ENCODE measurements around the gene PRSS53.

PRSS53 gene

GRCh38 chr16:31077592-31078396 is 10.9 kb downstream of the PRSS53 start:
- DNase-seq: peak; percentile 17

DNA sequence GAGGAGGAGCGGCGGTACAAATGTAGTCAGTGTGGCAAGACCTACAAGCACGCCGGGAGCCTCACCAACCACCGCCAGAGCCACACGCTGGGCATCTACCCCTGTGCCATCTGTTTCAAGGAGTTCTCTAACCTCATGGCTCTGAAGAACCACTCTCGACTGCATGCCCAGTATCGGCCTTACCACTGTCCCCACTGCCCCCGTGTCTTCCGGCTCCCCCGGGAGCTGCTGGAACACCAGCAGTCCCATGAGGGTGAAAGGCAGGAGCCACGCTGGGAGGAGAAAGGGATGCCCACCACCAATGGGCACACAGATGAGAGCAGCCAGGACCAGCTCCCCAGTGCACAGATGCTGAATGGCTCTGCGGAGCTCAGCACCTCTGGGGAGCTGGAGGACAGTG is 11.7 kb downstream of the PRSS53 start:
- DNase-seq: peak; percentile 5

DNA sequence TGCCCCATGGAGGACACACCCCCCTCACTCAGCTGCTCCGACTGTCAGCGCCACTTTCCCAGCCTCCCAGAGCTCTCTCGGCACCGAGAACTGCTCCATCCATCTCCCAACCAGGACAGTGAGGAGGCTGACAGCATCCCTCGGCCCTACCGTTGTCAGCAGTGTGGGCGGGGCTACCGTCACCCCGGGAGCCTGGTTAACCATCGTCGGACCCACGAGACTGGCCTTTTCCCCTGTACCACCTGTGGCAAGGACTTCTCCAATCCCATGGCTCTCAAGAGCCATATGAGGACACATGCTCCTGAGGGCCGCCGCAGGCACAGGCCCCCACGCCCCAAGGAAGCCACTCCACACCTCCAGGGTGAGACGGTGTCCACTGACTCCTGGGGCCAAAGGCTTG is 12.4 kb downstream of the PRSS53 start:
- DNase-seq: no peak

DNA sequence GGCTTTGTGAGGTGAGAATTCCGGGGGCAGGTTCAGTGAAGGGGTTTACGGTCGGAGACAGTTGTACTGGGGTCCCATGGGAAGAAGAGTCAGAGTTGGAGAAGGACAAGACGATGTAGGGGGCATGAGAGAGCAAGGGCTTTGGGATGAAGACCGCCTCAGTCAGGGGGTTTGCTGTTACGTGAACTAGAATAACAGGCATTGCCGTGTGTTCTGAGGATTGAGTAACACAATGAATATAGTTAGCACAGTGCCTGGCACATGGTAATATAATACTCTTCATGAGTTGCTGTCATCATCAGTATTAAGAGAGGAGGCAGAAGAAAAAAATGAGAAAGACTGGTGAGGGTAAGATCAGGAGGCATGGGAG is 13.9 kb downstream of the PRSS53 start:
- DNase-seq: no peak

DNA sequence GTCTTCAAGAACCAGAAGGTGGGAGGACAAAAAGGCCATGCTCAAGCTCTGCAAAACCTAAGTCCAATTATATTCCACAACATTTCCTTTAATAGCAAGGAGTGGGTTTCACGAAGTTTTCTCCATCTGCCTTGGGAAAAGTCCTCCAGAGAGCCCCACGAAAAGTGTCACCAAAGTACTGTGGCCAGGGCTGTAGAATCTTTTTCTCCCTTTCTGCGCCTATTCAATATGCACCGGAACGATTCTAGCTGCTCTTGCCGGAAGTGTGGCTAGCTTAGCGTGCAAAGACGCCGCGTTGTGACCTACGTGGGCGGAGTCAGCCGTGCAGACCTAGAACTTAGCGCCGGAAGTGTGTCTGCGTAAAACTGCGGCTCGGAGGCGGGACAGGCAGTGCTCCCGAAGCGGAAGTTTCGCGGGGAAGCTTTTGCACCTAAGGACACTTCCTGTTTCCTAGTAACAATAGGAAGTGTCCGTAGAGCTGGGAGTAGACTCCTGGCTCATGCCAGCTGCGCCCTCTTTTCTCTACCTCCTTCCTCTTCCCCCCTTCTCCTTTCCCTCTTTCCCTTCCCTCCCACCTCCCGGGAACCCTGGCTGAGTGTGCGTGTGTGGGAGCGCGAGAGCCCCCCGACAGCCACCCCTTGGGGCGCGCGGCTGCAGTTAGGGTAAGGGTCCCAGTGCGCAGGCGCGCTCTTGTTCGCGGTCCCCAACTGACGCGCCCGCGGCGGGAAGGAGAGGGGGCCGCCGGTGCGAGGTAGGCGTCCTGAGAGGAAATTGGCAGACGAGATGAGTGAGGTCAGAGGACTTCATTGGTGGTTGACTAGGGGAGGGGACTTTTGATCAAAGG is 14.6 kb downstream of the PRSS53 start, which contains the start of the genes ZNF646 and ZNF668:
TSS of gene ZNF646 (plus strand) at position 453 of the 844 bp plus-strand sequence. CDS start 1,903 bp downstream, outside the sequence.
TSS of gene ZNF668 (minus strand) at position 271 of the 844 bp plus-strand sequence. CDS start 9,781 bp downstream, outside the sequence.
- peak; percentile 96 for DNase-seq

DNA sequence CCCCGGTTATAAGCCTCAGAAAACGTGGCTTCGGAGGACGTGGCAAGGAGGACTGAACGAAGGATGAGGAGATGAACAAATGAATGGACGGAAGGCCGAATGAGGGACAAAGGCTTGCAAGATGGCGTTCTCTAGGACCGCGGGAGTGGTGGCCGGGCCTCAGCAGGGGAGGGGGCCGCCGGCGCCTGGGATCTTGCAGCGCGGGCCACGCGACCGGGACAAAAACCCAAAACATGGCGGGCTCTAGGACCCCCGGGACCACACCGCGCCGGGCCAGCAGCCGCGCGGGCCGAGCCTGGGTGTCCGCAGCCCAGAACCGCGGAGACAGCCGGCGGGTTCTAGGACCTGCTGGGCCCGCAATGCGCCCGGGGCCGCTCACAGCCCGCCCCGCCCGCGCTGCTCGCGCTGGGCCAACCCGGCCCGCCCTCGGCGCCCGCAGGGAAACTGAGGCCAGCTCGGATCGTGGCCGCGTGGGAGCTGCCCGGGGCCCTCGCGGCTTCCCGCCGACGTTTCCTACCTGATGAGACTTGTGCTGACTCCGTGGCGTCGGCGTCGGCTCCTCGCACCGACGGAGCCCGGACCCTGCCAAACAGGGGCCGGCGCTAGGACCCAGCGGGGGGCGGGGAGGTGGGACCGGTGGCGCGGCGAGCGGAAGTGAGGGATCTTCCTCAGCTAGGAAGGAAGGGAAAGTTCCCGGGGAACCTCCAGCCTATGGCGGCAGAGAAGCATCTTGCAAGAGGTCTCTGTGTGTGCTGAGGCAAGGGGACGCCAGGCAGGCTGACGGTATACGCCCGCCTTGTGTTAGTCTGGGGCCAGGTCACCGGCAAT is 15.4 kb downstream of the PRSS53 start:
- peak; percentile 79 for DNase-seq

DNA sequence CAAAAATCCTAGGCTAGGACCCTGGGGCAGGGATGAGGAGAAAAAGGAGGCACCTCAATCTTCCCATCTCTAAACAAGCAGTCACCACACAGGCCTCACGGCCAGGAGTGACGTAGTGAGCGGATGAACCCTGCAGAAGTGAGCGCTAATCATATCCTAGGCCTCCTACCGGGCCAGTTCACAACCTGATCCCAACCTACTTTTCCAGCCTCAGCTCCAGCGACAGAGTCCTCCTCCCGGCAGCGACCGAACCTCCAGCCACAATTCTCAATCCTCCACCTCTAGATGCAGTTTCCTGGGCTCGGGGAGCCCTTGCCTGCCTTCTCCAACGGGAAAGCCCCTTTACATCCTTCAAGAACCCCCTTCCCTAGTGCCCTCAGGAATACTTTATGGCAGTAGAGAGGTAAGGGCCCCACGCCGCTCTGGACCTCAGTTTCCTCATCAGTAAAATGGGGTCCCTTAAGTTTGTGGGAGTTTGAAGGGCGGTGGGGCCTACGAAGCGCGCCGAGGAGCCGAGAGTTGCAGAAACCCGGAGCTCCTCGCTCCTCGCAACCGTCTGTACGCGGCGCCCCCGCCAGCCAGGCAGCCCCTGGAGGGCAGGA is 16.1 kb downstream of the PRSS53 start:
- peak; percentile 33 for DNase-seq

DNA sequence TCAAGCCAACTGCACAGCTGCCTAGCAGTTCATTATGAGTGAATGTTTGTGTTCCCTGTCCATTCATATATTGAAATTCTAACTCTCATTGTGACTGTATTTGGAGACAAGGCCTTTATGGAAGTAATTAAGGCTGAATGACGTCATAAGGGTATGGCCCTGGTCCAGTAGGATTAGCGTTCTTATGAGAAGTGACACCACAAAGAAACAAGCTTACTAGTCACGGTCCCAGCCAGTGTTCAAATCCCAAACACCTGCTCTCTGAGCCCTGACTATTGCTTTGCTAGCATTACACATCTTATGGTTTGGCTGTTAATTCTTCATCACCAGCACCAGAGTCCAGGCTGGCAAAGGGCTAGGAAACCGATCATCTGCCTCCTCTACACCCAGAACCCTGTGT is 16.9 kb downstream of the PRSS53 start:
- DNase-seq: peak; percentile 1

GRCh38 chr16:31067342-31067741 is 21.4 kb downstream of the PRSS53 start:
- no peak for DNase-seq

- peak; percentile 57 for DNase-seq
These were observed 23.8 kb downstream of the PRSS53 start for GRCh38 chr16:31064882-31065461.

DNA sequence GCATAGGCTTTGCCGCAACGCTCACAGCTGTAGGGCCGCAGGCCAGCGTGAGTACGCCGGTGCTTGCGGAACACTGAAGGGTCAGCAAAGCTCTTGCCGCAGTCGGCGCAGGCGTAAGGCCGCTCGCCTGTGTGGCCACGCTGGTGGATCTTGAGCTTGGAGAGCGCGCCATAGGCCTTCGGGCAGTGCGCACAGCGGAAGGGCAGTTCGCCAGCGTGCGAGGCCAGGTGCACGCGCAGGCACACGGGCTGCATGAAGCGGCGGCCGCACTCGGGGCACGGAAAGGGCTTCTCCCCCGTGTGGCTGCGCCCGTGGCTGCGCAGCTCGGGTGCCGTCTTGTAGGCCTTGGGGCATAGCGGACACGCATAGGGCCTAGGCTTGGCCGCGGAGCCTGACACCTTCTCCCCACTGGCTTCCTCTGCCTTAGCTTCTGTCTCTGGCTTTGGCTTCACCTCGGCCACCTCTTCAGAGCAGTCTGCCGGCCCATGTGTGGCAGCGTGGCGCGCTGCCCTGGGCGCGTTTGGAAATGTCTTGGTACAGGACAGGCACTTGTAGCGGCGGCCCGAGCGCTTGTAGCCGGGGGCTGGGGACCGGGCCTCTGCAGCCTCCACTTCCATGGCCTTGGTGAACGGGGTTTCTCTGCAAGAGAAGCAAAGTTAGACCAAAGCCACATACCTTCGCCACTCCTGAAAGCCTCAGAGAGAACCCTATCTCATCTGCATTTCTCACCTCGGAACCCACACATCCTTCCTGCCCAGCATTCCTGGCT is 24.7 kb downstream of the PRSS53 start:
- no peak for DNase-seq

GRCh38 chr16:31063495-31063842 is 25.3 kb downstream of the PRSS53 start:
- DNase-seq: peak; percentile 2

DNA sequence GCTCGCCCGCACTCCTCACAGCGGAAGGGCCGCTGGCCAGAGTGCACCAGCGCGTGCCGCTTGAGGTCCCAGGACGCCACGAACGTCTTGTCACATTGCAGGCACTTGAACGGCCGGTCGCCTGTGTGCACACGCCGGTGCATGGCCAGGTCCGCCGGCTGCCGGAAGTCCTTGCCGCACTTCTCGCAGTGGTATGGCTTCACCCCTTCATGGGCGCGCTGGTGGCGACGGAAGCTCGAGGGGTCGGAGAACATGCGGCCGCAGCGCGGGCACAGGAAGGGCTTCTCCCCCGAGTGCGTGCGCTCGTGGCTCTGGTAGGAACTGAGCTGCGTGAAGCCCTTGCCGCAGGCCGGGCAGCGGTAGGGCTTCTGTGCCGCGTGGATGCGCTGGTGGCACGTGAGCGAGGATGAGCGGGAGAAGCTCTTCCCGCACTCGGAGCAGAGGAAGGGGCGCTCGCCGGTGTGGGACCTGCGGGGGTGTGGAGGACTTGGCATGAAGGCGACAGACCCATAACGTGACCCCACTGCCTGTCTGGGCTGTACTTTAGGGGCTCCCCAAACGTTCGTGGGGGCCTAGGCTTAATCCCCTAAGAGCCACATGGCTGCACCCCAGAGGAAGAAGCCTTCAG is 26.8 kb downstream of the PRSS53 start:
- no peak for DNase-seq

- no peak for DNase-seq
These were observed 27.5 kb downstream of the PRSS53 start for GRCh38 chr16:31061126-31061812.

- DNase-seq: no peak
These were observed 33.1 kb downstream of the PRSS53 start for GRCh38 chr16:31055613-31056012.

GRCh38 chr16:31052114-31052513 is 36.6 kb downstream of the PRSS53 start:
- no peak for DNase-seq

GRCh38 chr16:31050280-31051030 is 38.3 kb downstream of the PRSS53 start:
- no peak for DNase-seq

- DNase-seq: no peak
These were observed 44.8 kb downstream of the PRSS53 start for GRCh38 chr16:31043898-31044481.

DNA sequence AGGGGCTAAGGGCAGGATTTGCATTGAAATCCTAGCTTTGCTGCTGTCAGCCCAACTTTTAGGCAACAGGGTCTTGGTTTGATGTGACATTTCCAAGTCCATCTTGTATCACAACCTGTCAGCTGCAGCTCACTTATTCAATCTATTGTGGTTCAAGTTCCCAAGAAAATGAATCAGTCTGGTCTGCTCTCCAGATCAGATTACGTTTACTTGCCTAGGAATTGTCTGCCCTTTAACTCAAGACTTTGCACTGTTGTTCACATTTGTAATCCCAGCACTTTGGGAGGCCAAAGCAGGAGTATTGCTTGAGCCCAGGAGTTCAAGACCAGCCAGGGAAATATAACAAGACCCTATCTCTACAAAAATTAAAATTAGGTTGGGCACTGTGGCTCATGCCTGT is 45.4 kb downstream of the PRSS53 start:
- no peak for DNase-seq
